Measurements from ENCODE around the gene WDR11. TPM values are rescaled to one million over a fixed set of nuclear protein-coding genes. Genes with fewer than 3 reads are reported as not detected.

WDR11 gene
- total RNA-seq, 4 donors from 2014 or later: 4.9 to 22.8 (median 7.8) TPM

- H3K27ac ChIP-seq: no peak overlapping the region
- TF ChIP-seq POLR2A (IDR thresholded peaks at IDR 0.05) (no peak), CTCF (IDR thresholded peaks at IDR 0.05 in 4 of 5, conservative IDR thresholded peaks at IDR 0.05 in 1 of 5) (no peak)
- H3K4me3 ChIP-seq: no peak overlapping the region
- H3K9me3 ChIP-seq: no peaks in the 10 kb centered on the region
- no peak for DNase-seq
- in situ Hi-C loops (cut with MboI; ENCODE audit: low sequenced_read_pairs in 4 of 4) (no loop called here), intact Hi-C loops (cut with DNase I; ENCODE audit: low total_unique reads) (no loop called here)
- ATAC-seq: no peak
- H3K27me3 ChIP-seq: no peaks in the 10 kb centered on the region
- no peaks in the 10 kb centered on the region for H3K36me3 ChIP-seq
- H3K4me1 ChIP-seq: no peaks in the 10 kb centered on the region
Measured at GRCh38 chr10:120828763-120829319, 22.3 kb upstream of the WDR11 start.

- in situ Hi-C loops (cut with MboI; ENCODE audit: low sequenced_read_pairs in 4 of 4): no loop called here
- intact Hi-C loops (cut with DNase I; ENCODE audit: low total_unique reads): no loop called here
- no peaks in the 10 kb centered on the region for H3K27me3 ChIP-seq
Measured at GRCh38 chr10:120832106-120832505, 19.1 kb upstream of the WDR11 start.

DNA sequence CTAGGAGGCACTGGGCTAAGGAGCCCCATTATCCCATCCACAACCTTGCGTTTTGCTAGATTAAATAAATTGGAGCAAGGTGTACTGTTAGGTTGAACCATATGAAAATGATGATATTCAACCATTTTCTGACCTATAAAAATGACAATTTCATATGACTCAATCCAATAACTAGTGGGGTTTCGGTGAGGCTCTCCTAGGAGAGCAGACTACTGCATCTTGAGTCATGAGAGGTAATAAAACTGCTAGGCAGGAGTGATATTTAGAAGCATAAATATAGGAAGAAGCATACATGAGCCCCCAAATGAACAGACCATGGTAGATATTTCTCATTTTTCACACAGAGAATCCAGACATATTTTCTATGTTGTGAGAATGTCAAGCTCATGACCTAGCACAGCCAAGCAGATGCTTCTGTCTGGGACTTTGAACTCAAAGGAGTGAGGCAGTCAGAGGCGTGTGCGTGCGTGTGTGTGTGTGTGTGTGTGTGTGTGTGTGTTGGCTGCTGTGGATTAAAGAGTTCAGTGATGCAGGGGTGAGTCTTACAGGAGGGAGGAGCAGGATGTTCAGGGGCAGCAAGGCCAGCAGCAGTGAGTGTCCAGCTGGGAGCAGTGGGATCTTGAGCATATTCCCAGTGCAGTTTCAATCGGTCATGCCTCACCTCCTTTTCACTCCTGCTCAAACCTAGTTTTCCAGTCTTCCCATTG is 17.8 kb upstream of the WDR11 start:
- Histone ChIP-seq H3K4me3 (no peak overlapping the region), H3K36me3 (no peaks in the 10 kb centered on the region), H3K4me1 (no peaks in the 10 kb centered on the region), H3K27ac (no peak overlapping the region), H3K27me3 (no peaks in the 10 kb centered on the region), H3K9me3 (no peaks in the 10 kb centered on the region)
- intact Hi-C loops (cut with DNase I; ENCODE audit: low total_unique reads): no loop called here
- TF ChIP-seq POLR2A (IDR thresholded peaks at IDR 0.05) (no peak), CTCF (IDR thresholded peaks at IDR 0.05 in 4 of 5, conservative IDR thresholded peaks at IDR 0.05 in 1 of 5) (no peak)
- ATAC-seq: no peak
- no peak for DNase-seq
- in situ Hi-C loops (cut with MboI; ENCODE audit: low sequenced_read_pairs in 4 of 4): no loop called here

More at GRCh38 chr10:120832106-120832505, 19.1 kb upstream of the WDR11 start:
- Histone ChIP-seq H3K4me3 (no peak overlapping the region), H3K9me3 (no peaks in the 10 kb centered on the region), H3K27ac (no peak overlapping the region), H3K36me3 (no peaks in the 10 kb centered on the region), H3K4me1 (no peaks in the 10 kb centered on the region)
- no peak for DNase-seq
- no peak for TF ChIP-seq CTCF (IDR thresholded peaks at IDR 0.05 in 4 of 5, conservative IDR thresholded peaks at IDR 0.05 in 1 of 5)
- TF ChIP-seq POLR2A (IDR thresholded peaks at IDR 0.05): no peak
- no peak for ATAC-seq

GRCh38 chr10:120835603-120836002 is 15.6 kb upstream of the WDR11 start:
- H3K27me3 ChIP-seq: no peaks in the 10 kb centered on the region
- in situ Hi-C loops (cut with MboI; ENCODE audit: low sequenced_read_pairs in 4 of 4) (no loop called here), intact Hi-C loops (cut with DNase I; ENCODE audit: low total_unique reads) (no loop called here)
- ATAC-seq: no peak
- no peak overlapping the region for H3K27ac ChIP-seq
- no peak overlapping the region for H3K4me3 ChIP-seq
- H3K36me3 ChIP-seq: no peaks in the 10 kb centered on the region
- TF ChIP-seq POLR2A (IDR thresholded peaks at IDR 0.05) (no peak), CTCF (IDR thresholded peaks at IDR 0.05 in 4 of 5, conservative IDR thresholded peaks at IDR 0.05 in 1 of 5) (no peak)
- DNase-seq: no peak
- H3K4me1 ChIP-seq: no peaks in the 10 kb centered on the region
- H3K9me3 ChIP-seq: no peaks in the 10 kb centered on the region
